ENCODE measurements around the gene ASNSD1. TPM values are rescaled to one million over a fixed set of nuclear protein-coding genes. Genes with fewer than 3 reads are reported as not detected.
A peak's percentile ranks its signal among the peaks of the same experiment; 100 is the strongest.

The ASNSD1 gene
- total and polyA plus RNA-seq, 10 donors, result 28.1 to 50.8 (median 32.8) TPM

DNA sequence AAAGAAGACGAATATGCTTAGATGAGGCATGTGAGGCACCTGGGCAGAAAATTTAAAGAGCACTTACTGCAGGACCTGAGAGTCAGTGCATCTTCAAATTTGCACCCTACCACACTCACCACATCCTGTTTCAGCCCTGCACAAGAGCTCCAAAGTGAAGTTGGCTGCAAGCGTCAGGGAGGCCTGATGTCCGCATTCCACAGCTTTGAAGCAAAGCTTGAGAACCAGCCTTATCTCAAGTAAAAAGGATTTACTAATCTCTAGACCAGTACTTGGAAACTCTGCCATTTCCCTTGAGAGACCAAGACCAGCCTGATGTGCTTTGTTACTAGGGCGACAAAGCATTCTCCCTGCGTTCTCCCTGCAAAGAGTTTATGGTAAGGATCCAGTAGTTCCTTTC is 3.4 kb upstream of the ASNSD1 start:
- H3K36me3 ChIP-seq, result no peaks in the 10 kb centered on the region
- H3K4me3 ChIP-seq, result peak overlapping the region in 1 of 8 donors; percentile 35
- WGBS, 5 donors, result 46 to 59% (median 49%) methylated on average over 5 of the region's 5 CpGs
- DNase-seq, result peak; percentile 74
- intact Hi-C loops (cut with DNase I; ENCODE audit: low total_unique reads), result no loop called here
- peak overlapping the region; percentile 18 to 86 (median 75) for H3K27ac ChIP-seq
- TF ChIP-seq POLR2A (IDR thresholded peaks at IDR 0.05) (no peak), POLR2AphosphoS5 (IDR thresholded peaks at IDR 0.05) (no peak)
- TF ChIP-seq, protein P1, sequence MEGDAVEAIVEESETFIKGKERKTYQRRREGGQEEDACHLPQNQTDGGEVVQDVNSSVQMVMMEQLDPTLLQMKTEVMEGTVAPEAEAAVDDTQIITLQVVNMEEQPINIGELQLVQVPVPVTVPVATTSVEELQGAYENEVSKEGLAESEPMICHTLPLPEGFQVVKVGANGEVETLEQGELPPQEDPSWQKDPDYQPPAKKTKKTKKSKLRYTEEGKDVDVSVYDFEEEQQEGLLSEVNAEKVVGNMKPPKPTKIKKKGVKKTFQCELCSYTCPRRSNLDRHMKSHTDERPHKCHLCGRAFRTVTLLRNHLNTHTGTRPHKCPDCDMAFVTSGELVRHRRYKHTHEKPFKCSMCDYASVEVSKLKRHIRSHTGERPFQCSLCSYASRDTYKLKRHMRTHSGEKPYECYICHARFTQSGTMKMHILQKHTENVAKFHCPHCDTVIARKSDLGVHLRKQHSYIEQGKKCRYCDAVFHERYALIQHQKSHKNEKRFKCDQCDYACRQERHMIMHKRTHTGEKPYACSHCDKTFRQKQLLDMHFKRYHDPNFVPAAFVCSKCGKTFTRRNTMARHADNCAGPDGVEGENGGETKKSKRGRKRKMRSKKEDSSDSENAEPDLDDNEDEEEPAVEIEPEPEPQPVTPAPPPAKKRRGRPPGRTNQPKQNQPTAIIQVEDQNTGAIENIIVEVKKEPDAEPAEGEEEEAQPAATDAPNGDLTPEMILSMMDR (IDR thresholded peaks at IDR 0.05 in 8 of 11, conservative IDR thresholded peaks at IDR 0.05 in 3 of 11), result no peak
- H3K4me1 ChIP-seq, result peaks cover 15 to 45% (median 35%) of the 10 kb centered on the region in 6 donors
- no peaks in the 10 kb centered on the region for H3K27me3 ChIP-seq (replicated peaks in 1 of 7)
- H3K9me3 ChIP-seq, result peaks cover 0 to 4% (median 0%) of the 10 kb centered on the region in 8 donors

DNA sequence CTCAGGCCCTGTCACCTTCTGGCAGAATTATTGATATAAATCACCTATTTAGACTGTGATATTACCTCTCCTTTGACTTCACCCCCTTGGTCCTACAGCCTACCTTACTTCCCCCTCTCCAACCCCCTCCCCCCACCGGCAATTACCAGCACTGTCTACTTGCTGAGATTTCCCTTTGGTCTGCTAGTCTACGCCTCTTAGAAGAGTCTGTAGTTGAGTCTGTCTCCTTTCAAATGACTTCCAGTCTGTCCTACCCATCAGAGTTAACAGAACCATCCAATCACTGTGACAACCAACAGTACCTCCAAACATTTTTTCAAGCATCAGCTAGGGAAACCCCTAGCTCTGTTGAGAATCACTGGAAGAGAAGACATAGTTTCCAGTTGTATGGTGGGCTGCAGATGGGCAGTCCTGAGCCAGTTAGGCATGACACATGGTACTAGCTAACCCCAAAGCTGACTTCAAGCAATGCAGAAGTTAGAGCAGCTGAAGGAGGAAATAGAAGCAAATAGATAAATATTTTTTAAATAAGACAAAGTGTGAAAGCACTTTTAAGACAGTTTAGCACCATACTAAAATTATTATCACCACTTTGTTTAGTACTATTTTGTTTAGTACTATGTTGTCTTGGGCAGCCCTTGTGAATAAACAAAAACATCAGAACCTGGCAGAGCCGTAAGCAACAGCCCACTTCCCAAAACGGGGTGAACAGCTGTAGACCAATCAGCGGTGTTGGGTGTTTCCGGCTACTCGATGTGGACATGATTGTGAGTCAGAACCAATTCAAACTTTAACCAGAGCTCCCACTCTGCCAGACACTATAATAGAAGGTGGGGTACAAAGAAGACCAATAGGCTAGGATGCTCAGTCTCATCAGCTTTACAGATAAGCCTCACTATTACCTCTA is 2.7 kb upstream of the ASNSD1 start:
- 40 to 60% (median 55%) methylated on average over 7 of the region's 7 CpGs for WGBS, 5 donors
- intact Hi-C loops (cut with DNase I; ENCODE audit: low total_unique reads), result no loop called here
- H3K27me3 ChIP-seq (replicated peaks in 1 of 7), result no peaks in the 10 kb centered on the region
- H3K36me3 ChIP-seq, result no peaks in the 10 kb centered on the region
- DNase-seq, result peak; percentile 82
- H3K4me1 ChIP-seq, result peaks cover 18 to 52% (median 42%) of the 10 kb centered on the region in 6 donors
- peak overlapping the region in 1 of 8 donors; percentile 35 for H3K4me3 ChIP-seq
- no peaks in the 10 kb centered on the region for H3K9me3 ChIP-seq
- peak overlapping the region; percentile 18 to 86 (median 75) for H3K27ac ChIP-seq
- TF ChIP-seq, protein P1 (IDR thresholded peaks at IDR 0.05 in 8 of 11, conservative IDR thresholded peaks at IDR 0.05 in 3 of 11), result peak in 1 of 11 experiments; percentile 4
- TF ChIP-seq POLR2AphosphoS5 (IDR thresholded peaks at IDR 0.05), result no peak

DNA sequence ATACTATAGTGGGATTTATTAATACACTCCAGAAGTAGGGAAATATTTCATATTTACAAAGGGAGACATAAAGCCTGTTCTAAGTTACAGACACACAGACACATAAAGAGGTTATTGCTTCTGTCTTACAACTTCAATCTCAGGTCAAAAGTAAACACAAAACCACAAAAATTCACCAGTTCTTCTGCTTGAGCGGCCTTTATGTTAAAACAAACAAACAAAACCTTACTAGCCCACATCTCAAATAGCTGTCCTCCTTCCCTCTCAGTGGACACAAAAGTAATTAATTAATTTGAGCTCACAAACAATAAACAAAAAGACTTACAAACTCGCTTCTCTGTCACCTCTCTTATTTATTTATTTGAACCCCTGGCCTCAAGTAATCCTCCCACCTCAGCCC is 1.5 kb upstream of the ASNSD1 start:
- peaks cover 18 to 64% (median 53%) of the 10 kb centered on the region in 6 donors for H3K4me1 ChIP-seq
- no peaks in the 10 kb centered on the region for H3K36me3 ChIP-seq
- no peaks in the 10 kb centered on the region for H3K9me3 ChIP-seq
- no peaks in the 10 kb centered on the region for H3K27me3 ChIP-seq (replicated peaks in 1 of 7)
- TF ChIP-seq POLR2AphosphoS5 (IDR thresholded peaks at IDR 0.05) (no peak), POLR2A (IDR thresholded peaks at IDR 0.05) (no peak)
- TF ChIP-seq, protein P1 (IDR thresholded peaks at IDR 0.05 in 8 of 11, conservative IDR thresholded peaks at IDR 0.05 in 3 of 11), result no peak
- no peak for DNase-seq
- H3K4me3 ChIP-seq, result no peak overlapping the region
- peak overlapping the region in 4 of 8 donors; percentile 60 to 86 (median 77) for H3K27ac ChIP-seq
- intact Hi-C loops (cut with DNase I; ENCODE audit: low total_unique reads), result loop anchor here (5.0 kb wide), 1 partner anchor 38 kb away; no protein-coding TSS in a partner anchor
- WGBS, 5 donors, result 76 to 88% (median 80%) methylated on average over 2 of the region's 2 CpGs

DNA sequence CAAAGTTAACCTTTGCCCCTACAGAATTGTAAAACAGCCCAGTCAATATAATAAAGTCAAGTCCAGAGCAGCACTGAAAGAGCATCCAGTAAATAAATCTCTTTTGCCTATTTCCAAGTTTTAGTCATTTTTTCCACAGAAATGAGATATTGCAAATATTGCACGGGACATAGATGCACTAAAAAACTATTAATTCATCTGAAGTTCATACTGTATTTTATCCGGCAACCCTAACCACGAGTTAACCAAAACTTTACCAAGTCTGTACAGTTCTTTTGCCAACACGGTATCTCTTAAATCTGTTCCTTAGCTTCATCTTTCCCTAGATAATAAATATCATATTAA is 484 bp upstream of the ASNSD1 start:
- intact Hi-C loops (cut with DNase I; ENCODE audit: low total_unique reads), result loop anchor here (5.0 kb wide), 1 partner anchor 37 kb away; no protein-coding TSS in a partner anchor
- Histone ChIP-seq H3K27me3 (replicated peaks in 1 of 7) (no peaks in the 10 kb centered on the region), H3K27ac (peak overlapping the region in 4 of 8 donors; percentile 40 to 95 (median 92)), H3K36me3 (peaks cover 0 to 5% (median 2%) of the 10 kb centered on the region in 6 donors), H3K4me3 (peak overlapping the region in 1 of 8 donors; percentile 93), H3K4me1 (peaks cover 18 to 71% (median 53%) of the 10 kb centered on the region in 6 donors), H3K9me3 (no peaks in the 10 kb centered on the region)
- TF ChIP-seq POLR2A (IDR thresholded peaks at IDR 0.05) (no peak), POLR2AphosphoS5 (IDR thresholded peaks at IDR 0.05) (no peak)
- TF ChIP-seq, protein P1 (IDR thresholded peaks at IDR 0.05 in 8 of 11, conservative IDR thresholded peaks at IDR 0.05 in 3 of 11), result no peak
- DNase-seq, result no peak
- WGBS, 5 donors, result 16 to 21% (median 16%) methylated on average over 4 of the region's 4 CpGs

Measured in spleen (tissue), 11 donors.